H1 (cell line): ENCODE measurements around the gene TUT4. TPM values are rescaled to one million over a fixed set of nuclear protein-coding genes. Genes with fewer than 3 reads are reported as not detected.

Source experiments
- CTCF ChIA-PET: fragments of 300-600 bp; sonication (Branson Sonifier 250); formaldehyde crosslinking; loops from one replicate; lab custom pipeline; 2021; ENCODE audit not compliant: partially characterized antibody; lab: Charles Lee
- POLR2A ChIA-PET: fragments of 300-600 bp; sonication (Branson Sonifier 250); formaldehyde crosslinking; loops from one replicate; lab custom pipeline; 2021; ENCODE audit warnings: inconsistent platforms; ENCODE audit not compliant: partially characterized antibody; lab: Charles Lee
- DNase-seq, 2 experiments: peaks; one replicate each; pipeline versions ENCODE4 v3.0.0 to v3.0.0-alpha.2; 2010 to 2022; ENCODE audit warnings: low spot score in 2 of 2, low read depth in 1 of 2, mixed read lengths in 1 of 2
- FAIRE-seq: peaks from 2 replicates; lab custom pipeline; 2011; peaks lifted over from hg19 to GRCh38; lab: Jason Lieb, UNC
- H2AFZ ChIP-seq: 2 replicates; pipeline ENCODE4 v1.8.1; 2012; ENCODE audit warnings: low read length, inconsistent platforms
- H2AK5ac ChIP-seq: 2 replicates; pipeline ENCODE4 v1.6.1; 2013; ENCODE audit warnings: low read depth, low read length
- H2BK120ac ChIP-seq: replicated peaks from 2 replicates; pipeline ENCODE3; 2013; ENCODE audit warnings: low read depth, low read length, inconsistent platforms
- H2BK12ac ChIP-seq: 2 replicates; pipeline ENCODE4 v1.6.1; 2013; ENCODE audit warnings: low read depth, low read length
- H2BK15ac ChIP-seq: 2 replicates; pipeline ENCODE4 v1.6.1; 2013; ENCODE audit warnings: low read length
- H2BK20ac ChIP-seq: 2 replicates; pipeline ENCODE4 v1.6.1; 2013; ENCODE audit warnings: low read length
- H2BK5ac ChIP-seq: 2 replicates; pipeline ENCODE4 v1.6.1; 2013; ENCODE audit warnings: low read depth, low read length
- H3K14ac ChIP-seq: 2 replicates; pipeline ENCODE4 v1.6.1; 2013; ENCODE audit warnings: inconsistent platforms; ENCODE audit not compliant: insufficient read length
- H3K18ac ChIP-seq: 2 replicates; pipeline ENCODE4 v1.6.1; 2013; ENCODE audit warnings: low read length; ENCODE audit errors: extremely low read depth
- H3K23ac ChIP-seq: 2 replicates; pipeline ENCODE4 v1.6.1; 2013; ENCODE audit warnings: inconsistent platforms; ENCODE audit not compliant: insufficient read length
- H3K23me2 ChIP-seq: 2 replicates; pipeline ENCODE4 v1.6.1; 2013; ENCODE audit warnings: low read depth, low read length
- H3K27ac ChIP-seq: 2 replicates; pipeline ENCODE4 v1.6.1; 2011; ENCODE audit warnings: low read depth, low read length, inconsistent platforms
- H3K27me3 ChIP-seq, 4 experiments: replicated peaks in 1 of 4; 1 replicate in 1 of 4; 2 replicates in 3 of 4; pipeline versions ENCODE4 v1.6.1 to v1.8.1; 2011 to 2013; ENCODE audit warnings: low read length in 3 of 4, mild to moderate bottlenecking in 3 of 4, inconsistent platforms in 2 of 4, mixed read lengths in 2 of 4, moderate library complexity in 1 of 4; ENCODE audit not compliant: control insufficient read depth in 3 of 4, insufficient read depth in 3 of 4; ENCODE audit errors: extremely low read depth in 1 of 4
- H3K36me3 ChIP-seq, 4 experiments: 2 replicates each; pipeline versions ENCODE4 v1.6.1 to v1.8.1; 2011 to 2013; ENCODE audit warnings: mild to moderate bottlenecking in 4 of 4, low read length in 3 of 4, moderate library complexity in 2 of 4, control low read depth in 1 of 4, inconsistent platforms in 1 of 4; ENCODE audit not compliant: insufficient read depth in 4 of 4, control insufficient read depth in 2 of 4
- H3K4ac ChIP-seq: replicated peaks from 2 replicates; pipeline ENCODE3; 2013; ENCODE audit warnings: low read length, low read depth, mixed read lengths, inconsistent platforms; ENCODE audit not compliant: insufficient read length
- H3K4me1 ChIP-seq, 4 experiments: replicated peaks in 1 of 4; 1 replicate in 1 of 4; 2 replicates in 3 of 4; pipeline versions ENCODE4 v1.6.1 to v1.8.1; 2011 to 2013; ENCODE audit warnings: low read length in 3 of 4, inconsistent platforms in 2 of 4, mixed read lengths in 1 of 4; ENCODE audit not compliant: insufficient read depth in 4 of 4, control insufficient read depth in 3 of 4
- H3K4me2 ChIP-seq, 2 experiments: 2 replicates each; pipeline versions ENCODE4 v1.6.1 to v1.8.1; 2011 to 2013; ENCODE audit warnings: low read depth in 2 of 2, low read length in 2 of 2, control low read depth in 1 of 2, inconsistent platforms in 1 of 2, mild to moderate bottlenecking in 1 of 2; ENCODE audit not compliant: insufficient read depth in 1 of 2
- H3K4me3 ChIP-seq, 4 experiments: fragments of 200-600, 300-600 bp in 1 of 4; sonication (generic), shearing (Covaris generic), sonication (Bioruptor Twin) in 1 of 4; 2 replicates each; pipeline versions ENCODE4 v1.5.1 to v1.8.1; 2011 to 2016; ENCODE audit warnings: low read length in 4 of 4, low read depth in 3 of 4, control low read depth in 2 of 4, inconsistent platforms in 2 of 4, mild to moderate bottlenecking in 2 of 4, mixed read lengths in 1 of 4, moderate library complexity in 1 of 4; ENCODE audit not compliant: insufficient read depth in 2 of 4; ENCODE audit errors: extremely low read depth in 1 of 4
- H3K56ac ChIP-seq: replicated peaks from 2 replicates; pipeline ENCODE3; 2013; ENCODE audit warnings: low read depth, mild to moderate bottlenecking, mixed read lengths, low read length, inconsistent platforms; ENCODE audit not compliant: insufficient read length
- H3K79me1 ChIP-seq: 2 replicates; pipeline ENCODE4 v1.6.1; 2013; ENCODE audit warnings: low read depth, low read length, control low read depth
- H3K79me2 ChIP-seq, 2 experiments: 2 replicates each; pipeline versions ENCODE4 v1.6.1 to v1.8.1; 2012 to 2013; ENCODE audit warnings: low read length in 2 of 2, mild to moderate bottlenecking in 2 of 2, inconsistent platforms in 1 of 2; ENCODE audit not compliant: insufficient read depth in 2 of 2, control insufficient read depth in 1 of 2
- H3K9ac ChIP-seq, 4 experiments: replicated peaks in 1 of 4; 1 replicate in 1 of 4; 2 replicates in 3 of 4; pipeline versions ENCODE4 v1.6.1 to v1.8.1; 2011 to 2013; ENCODE audit warnings: low read depth in 3 of 4, low read length in 3 of 4, control low read depth in 2 of 4, mild to moderate bottlenecking in 2 of 4, moderate library complexity in 2 of 4, inconsistent platforms in 1 of 4; ENCODE audit errors: extremely low read depth in 1 of 4
- H3K9me3 ChIP-seq, 2 experiments: 2 replicates each; pipeline versions ENCODE4 v1.6.1 to v1.8.1; 2012 to 2013; ENCODE audit warnings: mild to moderate bottlenecking in 2 of 2, moderate library complexity in 2 of 2, control low read depth in 1 of 2, inconsistent platforms in 1 of 2, low read depth in 1 of 2, low read length in 1 of 2, mixed read lengths in 1 of 2; ENCODE audit not compliant: insufficient read depth in 2 of 2
- H4K20me1 ChIP-seq, 2 experiments: replicated peaks in 1 of 2; 2 replicates each; pipeline versions ENCODE3 to v1.8.1; 2011 to 2013; ENCODE audit warnings: inconsistent platforms in 2 of 2, low read length in 2 of 2, mild to moderate bottlenecking in 1 of 2; ENCODE audit not compliant: insufficient read depth in 2 of 2, control insufficient read depth in 1 of 2
- H4K5ac ChIP-seq: 2 replicates; pipeline ENCODE4 v1.6.1; 2013; ENCODE audit warnings: low read length, low read depth, mixed read lengths, inconsistent platforms; ENCODE audit not compliant: insufficient read length
- H4K8ac ChIP-seq: 2 replicates; pipeline ENCODE4 v1.8.0; 2013; ENCODE audit warnings: mild to moderate bottlenecking, moderate library complexity, low read length, inconsistent platforms; ENCODE audit not compliant: insufficient read depth; ENCODE audit errors: extremely low read depth
- H4K91ac ChIP-seq: replicated peaks from 2 replicates; pipeline ENCODE3; 2013; ENCODE audit warnings: low read length, mixed read lengths, inconsistent platforms; ENCODE audit not compliant: insufficient read length
- WGBS, 2 experiments: shearing (Covaris generic) in 1 of 2; methylation state at CpG; one replicate each; pipeline versions ENCODE4 v1.1.6 to v1.1.7; 2013 to 2015; ENCODE audit warnings: low lambda C conversion rate in 2 of 2, mixed read lengths in 2 of 2, inconsistent platforms in 1 of 2, low coverage in 1 of 2, missing lambda C conversion rate in 1 of 2; ENCODE audit not compliant: insufficient replicate concordance in 2 of 2, insufficient coverage in 1 of 2, insufficient read length in 1 of 2; ENCODE audit errors: extremely low coverage in 1 of 2, missing lambda C conversion rate in 1 of 2; 5-methylcytosine and 5-hydroxymethylcytosine counted together
- polyA plus RNA-seq, 7 experiments: library from polyadenylated mRNA; depleted of rRNA in 3 of 7; stranded (reverse) in 5 of 7; unstranded in 2 of 7; fragments of >200 nt in 5 of 7; fragments of 200-250 nt in 2 of 7; gene quantifications; 1 replicate in 5 of 7; 2 replicates in 1 of 7; 4 replicates in 1 of 7; pipeline versions ENCODE4 v1.2.1 to v1.2.3, GENCODE V29; 2011 to 2013; ENCODE audit warnings: missing spikeins in 2 of 7, mixed read lengths in 2 of 7
- total RNA-seq: library from RNA; stranded (reverse); fragmentation: NEBNext Ultra II Directional; extraction: Animal tissue kit (Norgen Biotek cat#: 25700); gene quantifications from 2 replicates; pipeline ENCODE4 v1.2.1, GENCODE V29; 2021

Gene TUT4
- total and polyA plus RNA-seq, 2 of the 8 experiments (the other 6 are each of a cell fraction or from before 2014, with no cell fraction given), result 54.5 to 63.3 TPM

GRCh38 chr1:52476943-52477342 is 75.9 kb downstream of the TUT4 start:
- Histone ChIP-seq H3K4me1 (no peaks in the 10 kb centered on the region), H2BK12ac (no peak overlapping the region), H4K20me1 (no peaks in the 10 kb centered on the region), H2BK5ac (no peak overlapping the region), H3K4me3 (no peak overlapping the region), H3K27ac (no peak overlapping the region), H2AFZ (no peak overlapping the region), H3K4ac (no peak overlapping the region), H2BK15ac (no peak overlapping the region), H4K5ac (no peak overlapping the region), H3K27me3 (no peaks in the 10 kb centered on the region), H3K9me3 (no peaks in the 10 kb centered on the region), H3K79me2 (no peaks in the 10 kb centered on the region), H4K8ac (no peak overlapping the region), H3K56ac (no peak overlapping the region), H2BK20ac (no peak overlapping the region), H2BK120ac (no peak overlapping the region), H3K23me2 (no peaks in the 10 kb centered on the region), H3K36me3 (peaks cover 0 to 11% (median 5%) of the 10 kb centered on the region in 4 experiments; a peak in 1 of 8 replicates), H3K14ac (no peak overlapping the region), H3K23ac (no peak overlapping the region), H3K4me2 (no peak overlapping the region), H2AK5ac (no peak overlapping the region), H3K18ac (no peak overlapping the region), H3K9ac (no peak overlapping the region), H4K91ac (no peak overlapping the region), H3K79me1 (no peaks in the 10 kb centered on the region)
- CTCF ChIA-PET, result no interaction called here
- no peak for FAIRE-seq
- no peak for DNase-seq
- POLR2A ChIA-PET, result interaction anchor here (0.5 kb wide), 1 partner anchor 246 kb away, joined by 3 read pairs; no protein-coding TSS in a partner anchor
- 91% methylated on average over 3 of the region's 3 CpGs; no CpG with 5 or more reads in 1 of the 2 experiments for WGBS, 2 experiments
